K562 (cell line): ENCODE data around the gene MACROD2. TPM values are rescaled to one million over a fixed set of nuclear protein-coding genes. Genes with fewer than 3 reads are reported as not detected.

ENCODE experiments used
- MAZ ChIP-seq, 2 experiments: fragments of 450-650 bp in 1 of 2; sonication (generic) in 1 of 2; formaldehyde crosslinking; IDR thresholded peaks in 1 of 2; conservative IDR thresholded peaks in 1 of 2; 2 replicates each; pipeline versions ENCODE4 v1.4.0 to v1.5.0; 2020; ENCODE audit warnings: mild to moderate bottlenecking in 1 of 2, missing genetic modification reagents in 1 of 2
- MTA2 ChIP-seq: fragments of 450-650 bp; IDR thresholded peaks from 2 replicates; pipeline ENCODE4 v1.6.1; 2016; ENCODE audit warnings: low read depth
- NR2F6 ChIP-seq: fragments of 450-650 bp; formaldehyde crosslinking; IDR thresholded peaks from 2 replicates; pipeline ENCODE4 v1.4.0; 2020; ENCODE audit warnings: mild to moderate bottlenecking
- PCBP1 ChIP-seq: fragments of 200-400 bp; formaldehyde crosslinking; IDR thresholded peaks from 2 replicates; pipeline ENCODE4 v1.6.1; 2018; ENCODE audit warnings: mild to moderate bottlenecking, low read depth, low read length; ENCODE audit not compliant: poor library complexity, severe bottlenecking
- TCF7 ChIP-seq: sonication (generic); IDR thresholded peaks from 2 replicates; pipeline ENCODE4 v1.6.1; 2016; ENCODE audit warnings: antibody characterized with exemption, borderline replicate concordance
- ZNF76 ChIP-seq: fragments of 250-450 bp; sonication (Bioruptor Pico); IDR thresholded peaks from 2 replicates; pipeline ENCODE4 v1.4.0; 2020; ENCODE audit warnings: mild to moderate bottlenecking, moderate library complexity, borderline replicate concordance
- polyA plus RNA-seq, 8 experiments: library from polyadenylated mRNA; depleted of rRNA in 4 of 8; stranded (reverse) in 5 of 8; unstranded in 3 of 8; fragments of >200 nt; fragmentation: Nextera tagmentation in 2 of 8; fragmentation: Illumina TruSeq in 1 of 8; extraction: Ambion mirVana in 2 of 8; extraction: Trizol in 1 of 8; gene quantifications; 2 replicates each; pipeline versions ENCODE4 v1.2.1 to v1.2.3, GENCODE V29; 2011 to 2014; ENCODE audit warnings: inconsistent platforms in 1 of 8, missing spikeins in 1 of 8
- total RNA-seq, 7 experiments: library from RNA; depleted of rRNA in 6 of 7; stranded (reverse); fragments of >200 nt in 6 of 7; fragmentation: Illumina TruSeq in 2 of 7; extraction: Trizol in 2 of 7; gene quantifications; 2 replicates each; pipeline versions ENCODE4 v1.2.1 to v1.2.3, GENCODE V29; 2011 to 2021; ENCODE audit warnings: low replicate concordance in 1 of 7
- TF ChIP-seq, protein P1 (sequence below): fragments of 450-650 bp; IDR thresholded peaks from 2 replicates; pipeline ENCODE4 v1.6.1; 2016; ENCODE audit warnings: low read depth

MACROD2 gene
- total and polyA plus RNA-seq, 9 of the 15 experiments (the other 6 are each of a cell fraction or from before 2014, with no cell fraction given): not detected

DNA sequence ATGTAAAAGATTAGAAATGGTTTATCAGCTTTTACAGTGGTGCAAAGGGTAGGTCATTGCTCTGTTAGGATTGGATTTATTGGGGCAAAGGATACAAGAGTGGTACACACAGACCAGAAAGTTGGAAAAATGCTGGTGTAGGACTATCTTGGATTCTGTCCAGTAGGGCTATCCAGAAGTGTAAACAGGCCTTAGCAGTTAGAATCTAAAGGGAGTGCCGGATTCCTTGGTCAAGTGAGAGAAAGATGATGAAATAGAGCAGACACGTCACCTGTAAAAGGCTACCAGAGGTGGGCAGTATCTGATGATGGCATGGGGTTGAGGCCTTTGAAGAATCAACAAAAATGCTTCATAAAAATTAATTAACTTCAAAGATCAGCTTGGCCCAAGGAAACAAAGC, 1602.0 kb downstream of the MACROD2 start (continued):
- TF ChIP-seq, protein P1, sequence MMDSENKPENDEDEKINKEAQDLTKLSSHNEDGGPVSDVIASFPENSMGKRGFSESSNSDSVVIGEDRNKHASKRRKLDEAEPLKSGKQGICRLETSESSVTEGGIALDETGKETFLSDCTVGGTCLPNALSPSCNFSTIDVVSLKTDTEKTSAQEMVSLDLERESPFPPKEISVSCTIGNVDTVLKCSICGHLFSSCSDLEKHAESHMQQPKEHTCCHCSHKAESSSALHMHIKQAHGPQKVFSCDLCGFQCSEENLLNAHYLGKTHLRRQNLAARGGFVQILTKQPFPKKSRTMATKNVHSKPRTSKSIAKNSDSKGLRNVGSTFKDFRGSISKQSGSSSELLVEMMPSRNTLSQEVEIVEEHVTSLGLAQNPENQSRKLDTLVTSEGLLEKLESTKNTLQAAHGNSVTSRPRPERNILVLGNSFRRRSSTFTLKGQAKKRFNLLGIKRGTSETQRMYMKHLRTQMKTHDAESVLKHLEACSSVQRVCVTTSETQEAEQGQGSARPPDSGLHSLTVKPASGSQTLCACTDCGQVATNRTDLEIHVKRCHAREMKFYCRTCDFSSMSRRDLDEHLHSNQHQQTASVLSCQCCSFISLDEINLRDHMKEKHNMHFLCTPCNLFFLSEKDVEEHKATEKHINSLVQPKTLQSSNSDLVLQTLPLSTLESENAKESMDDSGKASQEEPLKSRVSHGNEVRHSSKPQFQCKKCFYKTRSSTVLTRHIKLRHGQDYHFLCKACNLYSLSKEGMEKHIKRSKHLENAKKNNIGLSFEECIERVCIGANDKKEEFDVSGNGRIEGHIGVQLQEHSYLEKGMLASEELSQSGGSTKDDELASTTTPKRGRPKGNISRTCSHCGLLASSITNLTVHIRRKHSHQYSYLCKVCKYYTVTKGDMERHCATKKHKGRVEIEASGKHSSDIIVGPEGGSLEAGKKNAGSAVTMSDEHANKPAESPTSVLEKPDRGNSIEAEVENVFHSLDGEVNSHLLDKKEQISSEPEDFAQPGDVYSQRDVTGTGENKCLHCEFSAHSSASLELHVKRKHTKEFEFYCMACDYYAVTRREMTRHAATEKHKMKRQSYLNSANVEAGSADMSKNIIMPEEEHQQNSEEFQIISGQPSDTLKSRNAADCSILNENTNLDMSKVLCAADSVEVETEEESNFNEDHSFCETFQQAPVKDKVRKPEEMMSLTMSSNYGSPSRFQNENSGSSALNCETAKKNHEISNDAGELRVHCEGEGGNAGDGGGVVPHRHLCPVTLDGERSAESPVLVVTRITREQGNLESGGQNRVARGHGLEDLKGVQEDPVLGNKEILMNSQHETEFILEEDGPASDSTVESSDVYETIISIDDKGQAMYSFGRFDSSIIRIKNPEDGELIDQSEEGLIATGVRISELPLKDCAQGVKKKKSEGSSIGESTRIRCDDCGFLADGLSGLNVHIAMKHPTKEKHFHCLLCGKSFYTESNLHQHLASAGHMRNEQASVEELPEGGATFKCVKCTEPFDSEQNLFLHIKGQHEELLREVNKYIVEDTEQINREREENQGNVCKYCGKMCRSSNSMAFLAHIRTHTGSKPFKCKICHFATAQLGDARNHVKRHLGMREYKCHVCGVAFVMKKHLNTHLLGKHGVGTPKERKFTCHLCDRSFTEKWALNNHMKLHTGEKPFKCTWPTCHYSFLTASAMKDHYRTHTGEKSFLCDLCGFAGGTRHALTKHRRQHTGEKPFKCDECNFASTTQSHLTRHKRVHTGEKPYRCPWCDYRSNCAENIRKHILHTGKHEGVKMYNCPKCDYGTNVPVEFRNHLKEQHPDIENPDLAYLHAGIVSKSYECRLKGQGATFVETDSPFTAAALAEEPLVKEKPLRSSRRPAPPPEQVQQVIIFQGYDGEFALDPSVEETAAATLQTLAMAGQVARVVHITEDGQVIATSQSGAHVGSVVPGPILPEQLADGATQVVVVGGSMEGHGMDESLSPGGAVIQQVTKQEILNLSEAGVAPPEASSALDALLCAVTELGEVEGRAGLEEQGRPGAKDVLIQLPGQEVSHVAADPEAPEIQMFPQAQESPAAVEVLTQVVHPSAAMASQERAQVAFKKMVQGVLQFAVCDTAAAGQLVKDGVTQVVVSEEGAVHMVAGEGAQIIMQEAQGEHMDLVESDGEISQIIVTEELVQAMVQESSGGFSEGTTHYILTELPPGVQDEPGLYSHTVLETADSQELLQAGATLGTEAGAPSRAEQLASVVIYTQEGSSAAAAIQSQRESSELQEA: no peak
- TF ChIP-seq NR2F6 (CRISPR knock-in tag): no peak
- no peak for TF ChIP-seq PCBP1
- TF ChIP-seq MTA2: no peak
- TF ChIP-seq MAZ (CRISPR knock-in tag; conservative IDR thresholded peaks at IDR 0.05 in 1 of 2, IDR thresholded peaks at IDR 0.05 in 1 of 2): no peak
- TF ChIP-seq ZNF76 (CRISPR knock-in tag): no peak
- no peak for TF ChIP-seq TCF7
